Progenitor cell of endocrine pancreas (in vitro differentiated cells): ENCODE data around the gene TMEM150B. TPM values are rescaled to one million over a fixed set of nuclear protein-coding genes. Genes with fewer than 3 reads are reported as not detected.

ENCODE experiments used
- DNase-seq: peaks from one replicate; pipeline ENCODE4 v3.0.0; 2021; ENCODE audit warnings: low spot score; ENCODE audit not compliant: unreplicated experiment
- H3K27ac Mint-ChIP-seq: 2 replicates; pipeline ENCODE4 v1.8.0; 2021; ENCODE audit warnings: mild to moderate bottlenecking, moderate library complexity, mixed read lengths
- H3K27me3 Mint-ChIP-seq: 2 replicates; pipeline ENCODE4 v1.8.0; 2021; ENCODE audit warnings: mixed read lengths
- H3K36me3 Mint-ChIP-seq: 2 replicates; pipeline ENCODE4 v1.8.0; 2022; ENCODE audit warnings: mixed read lengths; ENCODE audit not compliant: insufficient read depth
- H3K4me1 Mint-ChIP-seq: 2 replicates; pipeline ENCODE4 v1.8.0; 2021; ENCODE audit warnings: low read depth, mixed read lengths
- H3K4me3 Mint-ChIP-seq: 2 replicates; pipeline ENCODE4 v1.8.0; 2021; ENCODE audit warnings: low read depth, mild to moderate bottlenecking, moderate library complexity, mixed read lengths
- H3K9me3 Mint-ChIP-seq: 2 replicates; pipeline ENCODE4 v1.8.0; 2021; ENCODE audit warnings: low read depth, mixed read lengths
- CTCF ChIP-seq: fragments of 200-600 bp; sonication (generic); IDR thresholded peaks from one replicate; pipeline ENCODE4 v1.5.0; 2021; ENCODE audit warnings: antibody characterized with exemption, mild to moderate bottlenecking; ENCODE audit not compliant: unreplicated experiment
- total RNA-seq: library from RNA; stranded (reverse); gene quantifications from 2 replicates; pipeline ENCODE4 v1.2.1, GENCODE V29; 2021

Gene TMEM150B
- total RNA-seq, 1 donor from 2014 or later, result not detected

- H3K27me3 Mint-ChIP-seq, result peaks cover 75% of the 10 kb centered on the region
- DNase-seq, result no peak
- H3K4me1 Mint-ChIP-seq, result no peaks in the 10 kb centered on the region
- no peak for TF ChIP-seq CTCF
- H3K4me3 Mint-ChIP-seq, result peak overlapping the region; percentile 42
- no peak overlapping the region for H3K27ac Mint-ChIP-seq
- no peaks in the 10 kb centered on the region for H3K36me3 Mint-ChIP-seq
- H3K9me3 Mint-ChIP-seq, result no peaks in the 10 kb centered on the region
Measured at GRCh38 chr19:55353803-55354697, 28.9 kb upstream of the TMEM150B start.

DNA sequence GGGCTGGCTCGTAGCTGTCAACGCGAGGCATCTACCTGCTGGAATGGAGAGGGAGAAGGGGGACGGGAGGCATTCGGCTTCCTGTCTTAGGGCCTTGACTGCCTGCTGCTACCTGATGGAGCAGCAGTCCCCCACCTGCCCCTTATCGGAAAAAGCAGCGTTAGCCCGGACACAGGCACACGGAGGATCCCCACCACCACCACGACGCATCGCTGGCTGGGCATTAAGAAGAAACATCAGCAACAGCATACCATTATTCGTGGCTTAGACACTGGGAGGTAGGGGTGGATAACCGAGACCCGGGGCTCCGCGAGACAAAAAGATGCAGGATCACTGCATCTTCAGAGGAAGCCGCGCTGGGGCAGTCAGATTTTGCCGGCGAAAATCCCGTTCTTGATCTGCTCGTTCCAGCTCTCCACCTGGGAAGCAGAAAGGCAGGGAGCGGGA is 28.2 kb upstream of the TMEM150B start:
- Mint-ChIP-seq H3K4me1 (peaks cover 4% of the 10 kb centered on the region), H3K36me3 (no peaks in the 10 kb centered on the region), H3K27ac (no peak overlapping the region), H3K4me3 (peak overlapping the region; percentile 42), H3K27me3 (peaks cover 68% of the 10 kb centered on the region), H3K9me3 (no peaks in the 10 kb centered on the region)
- TF ChIP-seq CTCF, result no peak
- no peak for DNase-seq

DNA sequence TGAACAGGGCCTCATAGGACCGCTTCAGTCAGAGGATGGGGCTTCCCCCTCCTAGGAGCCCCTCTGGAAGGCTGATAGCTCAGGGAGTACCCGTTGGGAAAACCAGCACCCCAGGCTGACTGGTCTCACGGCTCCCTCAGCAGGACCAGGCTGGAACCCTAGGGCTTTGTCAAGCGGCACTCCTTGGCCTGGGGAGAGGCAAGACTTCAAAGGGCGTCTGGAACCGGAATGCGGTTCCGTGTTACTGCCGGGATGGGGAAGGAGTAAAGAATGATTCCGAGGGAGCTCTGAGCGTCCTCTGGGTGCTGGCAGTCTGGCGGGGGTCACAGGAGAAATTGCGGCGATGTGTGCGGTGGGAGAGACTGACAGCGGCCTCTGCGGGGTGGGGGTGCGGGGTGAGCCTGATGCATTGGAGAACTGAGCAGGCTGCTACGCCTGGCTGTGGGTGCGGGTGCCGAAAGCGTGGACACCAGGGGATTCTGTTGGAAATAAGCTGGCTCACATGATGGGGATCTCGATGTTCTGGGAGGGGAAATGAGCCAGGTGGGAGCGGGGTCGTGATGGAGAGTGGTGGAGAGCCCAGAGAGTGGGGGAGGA is 27.5 kb upstream of the TMEM150B start:
- no peak for DNase-seq
- Mint-ChIP-seq H3K9me3 (no peaks in the 10 kb centered on the region), H3K27ac (no peak overlapping the region), H3K36me3 (peaks cover 2% of the 10 kb centered on the region), H3K27me3 (peaks cover 63% of the 10 kb centered on the region), H3K4me1 (peaks cover 6% of the 10 kb centered on the region), H3K4me3 (no peak overlapping the region)
- no peak for TF ChIP-seq CTCF

DNA sequence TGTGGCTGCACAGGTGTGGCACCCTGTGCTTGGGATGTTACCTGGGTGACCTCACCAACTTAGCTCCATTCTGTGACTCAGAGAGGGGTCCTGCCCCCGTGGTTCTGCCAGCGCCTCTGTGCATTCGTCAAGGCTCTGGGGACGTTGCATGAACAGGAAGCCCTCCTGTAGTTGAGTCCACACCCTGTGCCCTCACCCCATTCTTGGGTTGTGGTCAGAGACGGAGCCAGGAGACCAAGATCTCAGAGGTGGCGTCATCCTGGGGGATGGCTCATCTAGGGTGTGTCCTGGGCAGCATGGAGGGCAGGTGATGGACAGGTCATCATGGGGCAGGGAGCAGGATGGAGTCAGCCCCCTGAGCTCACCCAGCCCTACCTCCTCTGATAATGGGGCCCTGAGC is 26.9 kb upstream of the TMEM150B start:
- peaks cover 56% of the 10 kb centered on the region for H3K27me3 Mint-ChIP-seq
- no peak overlapping the region for H3K4me3 Mint-ChIP-seq
- TF ChIP-seq CTCF, result no peak

GRCh38 chr19:55350620-55351315 is 25.6 kb upstream of the TMEM150B start:
- no peak for DNase-seq
- no peaks in the 10 kb centered on the region for H3K9me3 Mint-ChIP-seq
- no peak overlapping the region for H3K27ac Mint-ChIP-seq
- no peak overlapping the region for H3K4me3 Mint-ChIP-seq
- H3K27me3 Mint-ChIP-seq, result peaks cover 44% of the 10 kb centered on the region
- H3K36me3 Mint-ChIP-seq, result peaks cover 2% of the 10 kb centered on the region
- TF ChIP-seq CTCF, result no peak
- peaks cover 6% of the 10 kb centered on the region for H3K4me1 Mint-ChIP-seq

More for the DNA sequence above, 26.9 kb upstream of the TMEM150B start:
- no peak for DNase-seq
- Mint-ChIP-seq H3K9me3 (no peaks in the 10 kb centered on the region), H3K4me1 (peaks cover 6% of the 10 kb centered on the region), H3K27ac (no peak overlapping the region), H3K36me3 (peaks cover 2% of the 10 kb centered on the region)
